ENCODE measurements around the gene KRT7. TPM values are rescaled to one million over a fixed set of nuclear protein-coding genes. Genes with fewer than 3 reads are reported as not detected.

The KRT7 gene
- total RNA-seq, 1 donor from 2014 or later = not detected

DNA sequence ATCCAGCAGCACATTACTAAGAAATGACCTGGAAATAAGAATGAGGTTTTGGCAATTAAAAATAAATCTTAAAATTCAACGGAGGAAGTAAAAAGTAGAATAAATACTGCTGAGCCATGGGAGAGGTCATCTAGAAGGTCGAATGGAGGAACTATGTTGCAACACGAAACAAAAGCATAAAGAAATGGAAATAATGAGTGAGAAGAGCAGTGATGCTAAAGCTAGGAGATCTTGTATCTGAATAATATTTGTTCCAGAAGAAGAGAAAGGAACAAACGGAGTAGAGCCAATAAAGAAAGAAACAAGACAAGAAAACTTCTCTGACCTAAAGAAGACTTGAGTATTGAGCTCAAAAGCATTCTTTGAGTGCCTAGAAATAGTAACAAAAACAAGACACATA, 6.6 kb upstream of the KRT7 start:
- Mint-ChIP-seq H3K9me3 (no peaks in the 10 kb centered on the region), H3K27me3 (ENCODE audit: low read depth) (peaks cover 69% of the 10 kb centered on the region), H3K27ac (ENCODE audit: unreplicated experiment) (no peak overlapping the region), H3K36me3 (ENCODE audit: low read depth) (no peaks in the 10 kb centered on the region), H3K4me3 (no peak overlapping the region), H3K4me1 (peaks cover 4% of the 10 kb centered on the region)
- no peak for DNase-seq (ENCODE audit: low read depth, low spot score)
- TF ChIP-seq, protein P1, sequence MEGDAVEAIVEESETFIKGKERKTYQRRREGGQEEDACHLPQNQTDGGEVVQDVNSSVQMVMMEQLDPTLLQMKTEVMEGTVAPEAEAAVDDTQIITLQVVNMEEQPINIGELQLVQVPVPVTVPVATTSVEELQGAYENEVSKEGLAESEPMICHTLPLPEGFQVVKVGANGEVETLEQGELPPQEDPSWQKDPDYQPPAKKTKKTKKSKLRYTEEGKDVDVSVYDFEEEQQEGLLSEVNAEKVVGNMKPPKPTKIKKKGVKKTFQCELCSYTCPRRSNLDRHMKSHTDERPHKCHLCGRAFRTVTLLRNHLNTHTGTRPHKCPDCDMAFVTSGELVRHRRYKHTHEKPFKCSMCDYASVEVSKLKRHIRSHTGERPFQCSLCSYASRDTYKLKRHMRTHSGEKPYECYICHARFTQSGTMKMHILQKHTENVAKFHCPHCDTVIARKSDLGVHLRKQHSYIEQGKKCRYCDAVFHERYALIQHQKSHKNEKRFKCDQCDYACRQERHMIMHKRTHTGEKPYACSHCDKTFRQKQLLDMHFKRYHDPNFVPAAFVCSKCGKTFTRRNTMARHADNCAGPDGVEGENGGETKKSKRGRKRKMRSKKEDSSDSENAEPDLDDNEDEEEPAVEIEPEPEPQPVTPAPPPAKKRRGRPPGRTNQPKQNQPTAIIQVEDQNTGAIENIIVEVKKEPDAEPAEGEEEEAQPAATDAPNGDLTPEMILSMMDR (conservative IDR thresholded peaks at IDR 0.05) = no peak

DNA sequence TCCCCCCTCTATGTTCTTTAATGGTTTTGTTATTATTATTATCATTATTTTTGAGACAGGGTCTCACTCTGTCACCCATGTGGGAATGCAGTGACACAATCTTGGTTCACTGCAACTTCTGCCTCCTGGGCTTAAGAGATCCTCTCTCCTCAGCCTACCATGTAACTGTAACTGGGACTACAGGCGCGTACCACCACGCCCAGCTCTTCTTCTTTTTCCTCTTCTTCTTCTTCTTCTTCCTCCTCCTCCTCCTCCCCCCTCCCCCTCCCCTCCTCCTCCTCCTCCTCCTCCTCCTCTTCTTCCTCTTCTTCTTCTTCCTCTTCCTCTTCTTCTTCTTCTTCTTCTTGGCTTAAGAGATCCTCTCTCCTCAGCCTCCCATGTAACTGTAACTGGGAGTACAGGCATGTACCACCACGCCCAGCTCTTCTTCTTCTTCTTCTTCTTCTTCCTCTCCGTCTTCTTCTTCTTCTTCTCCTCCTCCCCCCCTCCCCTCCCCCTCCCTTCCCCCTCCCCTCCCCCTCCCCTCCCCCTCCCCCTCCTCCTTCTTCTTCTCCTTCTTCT, 5.4 kb upstream of the KRT7 start:
- H3K36me3 Mint-ChIP-seq (ENCODE audit: low read depth) = no peaks in the 10 kb centered on the region
- no peak overlapping the region for H3K4me3 Mint-ChIP-seq
- H3K27me3 Mint-ChIP-seq (ENCODE audit: low read depth) = peaks cover 77% of the 10 kb centered on the region
- H3K9me3 Mint-ChIP-seq = no peaks in the 10 kb centered on the region
- H3K27ac Mint-ChIP-seq (ENCODE audit: unreplicated experiment) = no peak overlapping the region
- TF ChIP-seq, protein P1 (conservative IDR thresholded peaks at IDR 0.05) = no peak
- H3K4me1 Mint-ChIP-seq = peaks cover 16% of the 10 kb centered on the region
- DNase-seq (ENCODE audit: low read depth, low spot score) = no peak

DNA sequence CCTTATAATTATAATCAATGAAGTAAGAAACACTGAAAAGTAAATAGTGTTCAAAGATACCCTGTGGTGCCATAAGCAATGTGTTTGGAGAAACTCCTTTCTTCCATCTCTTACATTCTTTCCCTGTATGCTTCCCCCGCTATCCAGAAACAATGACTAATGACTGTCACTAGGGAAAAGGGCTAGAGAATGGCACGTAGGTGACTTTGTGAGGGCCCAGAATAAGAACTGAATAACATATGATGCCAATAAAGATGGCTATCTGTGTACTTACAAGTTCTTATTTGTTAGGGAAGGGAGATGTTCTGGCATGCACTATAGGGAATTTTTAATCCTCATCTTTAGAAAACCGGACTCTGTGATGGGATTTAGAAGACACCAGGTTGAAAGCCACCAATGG, 4.7 kb upstream of the KRT7 start:
- Mint-ChIP-seq H3K4me1 (peaks cover 16% of the 10 kb centered on the region), H3K9me3 (no peaks in the 10 kb centered on the region), H3K27ac (ENCODE audit: unreplicated experiment) (no peak overlapping the region), H3K36me3 (ENCODE audit: low read depth) (no peaks in the 10 kb centered on the region), H3K27me3 (ENCODE audit: low read depth) (peaks cover 81% of the 10 kb centered on the region), H3K4me3 (no peak overlapping the region)
- DNase-seq (ENCODE audit: low read depth, low spot score) = no peak
- TF ChIP-seq, protein P1 (conservative IDR thresholded peaks at IDR 0.05) = no peak

DNA sequence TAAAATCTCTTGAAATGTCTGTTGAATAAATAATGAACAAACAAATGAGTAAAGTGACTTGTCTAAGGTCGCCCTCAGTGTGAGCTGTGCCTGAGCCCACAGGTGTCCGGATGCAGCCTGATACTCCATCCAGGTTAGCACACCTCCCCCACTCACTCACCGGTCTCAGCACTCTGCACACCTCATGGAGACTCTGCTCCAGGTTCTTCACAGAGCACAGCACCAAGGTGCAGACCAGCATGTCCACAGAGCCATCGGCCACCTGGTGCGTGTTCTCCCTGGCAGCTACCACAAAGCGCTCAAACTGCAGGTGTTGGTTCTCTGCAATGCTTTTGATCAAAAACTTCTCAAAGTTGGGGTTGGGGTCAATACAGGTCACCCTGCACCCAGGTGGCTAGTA, 4.1 kb upstream of the KRT7 start:
- H3K4me1 Mint-ChIP-seq = peaks cover 20% of the 10 kb centered on the region
- H3K36me3 Mint-ChIP-seq (ENCODE audit: low read depth) = no peaks in the 10 kb centered on the region
- no peak overlapping the region for H3K27ac Mint-ChIP-seq (ENCODE audit: unreplicated experiment)
- no peak overlapping the region for H3K4me3 Mint-ChIP-seq
- DNase-seq (ENCODE audit: low read depth, low spot score) = no peak
- peaks cover 81% of the 10 kb centered on the region for H3K27me3 Mint-ChIP-seq (ENCODE audit: low read depth)
- no peaks in the 10 kb centered on the region for H3K9me3 Mint-ChIP-seq
- TF ChIP-seq, protein P1 (conservative IDR thresholded peaks at IDR 0.05) = no peak

DNA sequence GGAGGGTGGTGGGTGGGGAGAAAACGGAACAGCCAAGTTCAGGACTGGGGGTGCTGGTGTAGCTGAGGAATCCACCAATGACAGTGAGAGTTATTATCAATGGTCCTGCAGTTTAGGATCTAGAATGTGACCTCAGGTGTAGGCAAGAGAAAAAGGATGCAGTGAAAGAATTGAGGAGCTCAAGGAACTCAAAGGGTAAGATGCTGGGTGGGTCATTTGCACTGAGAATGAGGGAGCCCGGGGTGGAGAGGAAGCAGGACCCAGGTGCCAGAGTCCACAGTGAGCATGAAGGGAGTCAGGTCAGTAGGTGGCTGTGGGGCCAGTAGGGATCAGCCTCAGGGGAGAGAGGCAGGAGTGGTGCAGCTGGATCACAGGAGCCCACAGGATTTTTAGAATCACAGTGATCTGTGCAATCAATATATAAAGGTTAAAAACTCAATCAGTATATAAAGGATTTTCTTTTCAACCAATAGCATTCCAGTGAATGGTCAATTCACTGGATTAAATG, 3.2 kb upstream of the KRT7 start:
- Mint-ChIP-seq H3K27me3 (ENCODE audit: low read depth) (peaks cover 80% of the 10 kb centered on the region), H3K36me3 (ENCODE audit: low read depth) (no peaks in the 10 kb centered on the region), H3K9me3 (no peaks in the 10 kb centered on the region), H3K4me1 (peaks cover 20% of the 10 kb centered on the region), H3K4me3 (no peak overlapping the region), H3K27ac (ENCODE audit: unreplicated experiment) (no peak overlapping the region)
- TF ChIP-seq, protein P1 (conservative IDR thresholded peaks at IDR 0.05) = no peak
- DNase-seq (ENCODE audit: low read depth, low spot score) = no peak

Data from neural crest cell (in vitro differentiated cells).